Measurements from ENCODE around the gene PTPN1. TPM values are rescaled to one million over a fixed set of nuclear protein-coding genes. Genes with fewer than 3 reads are reported as not detected.

The PTPN1 gene
- total RNA-seq, 1 experiment from 2014 or later, result 57.1 TPM

GRCh38 chr20:50574108-50574507 lies 63.9 kb downstream of the PTPN1 start:
- DNase-seq (ENCODE audit: low read depth), result no peak

GRCh38 chr20:50574586-50574985 lies 64.4 kb downstream of the PTPN1 start:
- DNase-seq (ENCODE audit: low read depth), result no peak

GRCh38 chr20:50575865-50576720 lies 65.9 kb downstream of the PTPN1 start:
- peak; percentile 45 for DNase-seq (ENCODE audit: low read depth)

- DNase-seq (ENCODE audit: low read depth), result no peak
Observed at GRCh38 chr20:50577175-50578018, 67.2 kb downstream of the PTPN1 start.

GRCh38 chr20:50578061-50578777 lies 68.0 kb downstream of the PTPN1 start:
- no peak for DNase-seq (ENCODE audit: low read depth)

- no peak for DNase-seq (ENCODE audit: low read depth)
Observed at GRCh38 chr20:50578778-50579165, 68.6 kb downstream of the PTPN1 start.

- DNase-seq (ENCODE audit: low read depth), result no peak
Observed at GRCh38 chr20:50579511-50579910, 69.3 kb downstream of the PTPN1 start.

- peak; percentile 39 for DNase-seq (ENCODE audit: low read depth)
Observed at GRCh38 chr20:50580016-50580747, 70.0 kb downstream of the PTPN1 start.

- no peak for DNase-seq (ENCODE audit: low read depth)
Observed at GRCh38 chr20:50580842-50581544, 70.8 kb downstream of the PTPN1 start.

GRCh38 chr20:50582092-50582491 lies 71.9 kb downstream of the PTPN1 start:
- no peak for DNase-seq (ENCODE audit: low read depth)

- no peak for DNase-seq (ENCODE audit: low read depth)
Observed at GRCh38 chr20:50582591-50583234, 72.5 kb downstream of the PTPN1 start.

GRCh38 chr20:50583442-50584150 lies 73.4 kb downstream of the PTPN1 start:
- DNase-seq (ENCODE audit: low read depth), result no peak

- no peak for DNase-seq (ENCODE audit: low read depth)
Observed at GRCh38 chr20:50584687-50585086, 74.5 kb downstream of the PTPN1 start.

GRCh38 chr20:50585214-50585613 lies 75.0 kb downstream of the PTPN1 start:
- DNase-seq (ENCODE audit: low read depth), result no peak

- no peak for DNase-seq (ENCODE audit: low read depth)
Observed at GRCh38 chr20:50585678-50586077, 75.5 kb downstream of the PTPN1 start.

- DNase-seq (ENCODE audit: low read depth), result no peak
Observed at GRCh38 chr20:50586531-50587232, 76.5 kb downstream of the PTPN1 start.

- DNase-seq (ENCODE audit: low read depth), result no peak
Observed at GRCh38 chr20:50587291-50587961, 77.2 kb downstream of the PTPN1 start.

GRCh38 chr20:50588034-50588736 lies 78.0 kb downstream of the PTPN1 start:
- peak; percentile 57 for DNase-seq (ENCODE audit: low read depth)
